Stromal cell of bone marrow (primary cell): ENCODE results near the gene OR4E1.
"Not testable (repeated sequence)": the region's sequence is repeated elsewhere in the genome, so short reads cannot be mapped to it uniquely, and the experiment has no call there.

Experiments
- DNase-seq: peaks from one replicate; pipeline ENCODE4 v3.0.0-alpha.2; 2012; ENCODE audit warnings: low read depth

Gene OR4E1

GRCh38 chr14:21652209-21652808 lies 21.3 kb downstream of the OR4E1 start:
- no peak for DNase-seq

DNA sequence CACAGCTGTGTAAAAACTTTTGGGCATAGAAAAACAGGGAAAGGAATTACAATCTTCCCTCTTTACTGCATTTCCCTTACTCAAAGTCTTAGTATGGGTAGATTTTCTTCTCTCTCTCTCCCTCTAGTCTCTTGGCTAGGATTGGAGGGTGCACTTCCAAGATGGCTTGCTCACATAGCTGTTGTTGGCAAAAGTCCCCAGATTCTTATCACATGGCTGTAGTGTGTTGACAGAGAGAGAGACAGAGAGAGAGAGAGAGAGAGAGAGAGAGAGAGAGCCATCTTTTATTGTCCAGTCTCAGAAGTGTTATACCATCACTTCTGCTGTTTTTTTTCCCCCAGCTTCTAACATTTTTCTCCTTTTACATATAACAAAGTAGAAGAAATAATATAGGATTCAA lies 26.2 kb downstream of the OR4E1 start:
- peak; percentile 28 for DNase-seq

DNA sequence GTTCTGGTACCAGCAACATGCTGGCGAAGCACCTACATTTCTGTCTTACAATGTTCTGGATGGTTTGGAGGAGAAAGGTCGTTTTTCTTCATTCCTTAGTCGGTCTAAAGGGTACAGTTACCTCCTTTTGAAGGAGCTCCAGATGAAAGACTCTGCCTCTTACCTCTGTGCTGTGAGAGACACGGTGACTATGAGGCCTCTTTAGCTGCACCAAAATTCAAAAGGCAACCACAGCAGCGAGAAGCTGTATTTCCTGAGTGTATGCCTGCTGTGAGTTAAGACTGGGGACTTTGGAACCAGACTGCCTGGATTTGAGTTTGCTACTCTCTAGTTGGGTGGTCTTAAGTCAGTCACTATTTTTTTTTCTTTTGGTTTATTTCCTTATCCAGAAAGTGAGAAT lies 30.2 kb downstream of the OR4E1 start:
- DNase-seq = no peak

DNA sequence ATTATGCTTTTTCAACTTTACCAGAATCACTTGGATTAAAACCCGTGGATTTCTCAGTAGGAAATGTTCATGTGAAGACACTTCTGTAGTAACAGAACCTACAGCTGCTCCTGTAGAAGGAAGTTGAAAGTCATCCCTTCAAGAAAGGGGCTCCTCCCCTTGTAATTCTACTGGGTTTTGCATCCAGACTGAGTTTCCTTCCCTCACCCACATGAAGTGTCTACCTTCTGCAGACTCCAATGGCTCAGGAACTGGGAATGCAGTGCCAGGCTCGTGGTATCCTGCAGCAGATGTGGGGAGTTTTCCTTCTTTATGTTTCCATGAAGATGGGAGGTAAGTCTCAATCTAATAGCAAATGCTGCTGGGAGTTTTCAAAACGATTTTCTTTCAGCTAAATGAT lies 30.9 kb downstream of the OR4E1 start:
- no peak for DNase-seq

- DNase-seq = no peak
These were observed 38.8 kb downstream of the OR4E1 start, which contains the start of gene OR10G2 for GRCh38 chr14:21634840-21635239. Gene OR10G2 (minus strand): TSS chr14:21634940. CDS start chr14:21634842, 98 bp downstream.

DNA sequence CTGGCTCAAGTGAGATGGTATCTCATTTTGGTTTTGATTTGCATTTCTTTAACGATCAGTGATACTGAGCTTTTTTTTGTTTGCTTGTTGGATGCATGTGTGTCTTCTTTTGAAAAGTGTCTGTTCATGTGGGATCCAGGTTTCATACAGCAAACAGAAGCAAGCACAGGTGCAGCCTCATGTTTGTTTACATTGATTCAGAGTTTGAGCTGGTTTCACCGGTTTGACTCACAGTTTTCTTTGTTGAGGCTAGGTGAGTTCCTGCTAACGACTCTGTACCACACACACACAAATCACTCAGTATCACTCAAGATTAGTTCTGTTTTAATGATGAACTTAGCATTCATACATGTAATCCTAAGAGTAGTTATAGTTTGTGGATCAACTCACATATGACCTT lies 42.5 kb downstream of the OR4E1 start:
- no peak for DNase-seq

DNA sequence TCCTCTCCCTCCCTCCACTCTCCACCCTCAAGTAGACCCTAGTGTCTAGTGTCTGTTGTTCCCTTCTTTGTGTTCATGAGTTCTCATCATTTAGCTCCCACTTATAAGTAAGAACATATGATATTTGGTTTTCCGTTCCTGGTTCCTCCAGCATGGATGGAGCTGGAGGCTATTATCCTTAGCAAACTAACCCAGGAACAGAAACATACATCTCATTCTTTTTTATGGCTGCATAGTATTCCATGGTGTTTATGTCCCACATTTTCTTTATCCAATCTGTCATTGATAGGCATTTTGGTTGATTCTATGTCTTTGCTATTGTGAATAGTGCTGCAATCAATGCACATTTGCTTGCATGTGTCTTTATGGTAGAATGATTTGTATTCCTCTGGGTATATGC lies 43.1 kb downstream of the OR4E1 start:
- DNase-seq = not testable (repeated sequence)

GRCh38 chr14:21626491-21627230 lies 47.0 kb downstream of the OR4E1 start:
- no peak for DNase-seq
